HepG2 (cell line): Measurements from ENCODE around the gene RSPH1. TPM values are rescaled to one million over a fixed set of nuclear protein-coding genes. Genes with fewer than 3 reads are reported as not detected.

ENCODE experiments used
- ATAC-seq: fragments of 200-7000 bp; cut with Tn5 transposase; 3 replicates; pipeline ENCODE4 v1.9.1; 2020; ENCODE audit warnings: mild to moderate bottlenecking, moderate library complexity
- BruUV-seq: library from RNA; stranded (reverse); fragments of 400-500 nt; replicated peaks from 2 replicates; lab custom pipeline; 2021; lab: Mats Ljungman, UMichigan
- CTCF ChIA-PET: fragments of 300-600 bp; formaldehyde crosslinking; extraction: SDS; loops from one replicate; lab custom pipeline; 2021; ENCODE audit warnings: low total read pairs, inconsistent platforms, low intra/inter-chr PET ratio; lab: Yijun Ruan, JAX
- POLR2A ChIA-PET: fragments of 350-600 bp; sonication (Branson Sonifier 250); formaldehyde crosslinking; loops from one replicate; lab custom pipeline; 2020; ENCODE audit warnings: antibody characterized with exemption, inconsistent platforms; lab: Yijun Ruan, JAX
- DNase-seq: peaks from one replicate; pipeline ENCODE4 v3.0.0-alpha.2; 2015; ENCODE audit warnings: low spot score
- FAIRE-seq: peaks from 3 replicates; lab custom pipeline; 2011; peaks lifted over from hg19 to GRCh38; lab: Jason Lieb, UNC
- H2AFZ ChIP-seq: one replicate; pipeline ENCODE4 v1.6.1; 2011; ENCODE audit warnings: low read length, inconsistent platforms
- H3K27ac ChIP-seq: fragments of 300-600 bp; 3 replicates; pipeline ENCODE4 v1.8.0; 2011; ENCODE audit warnings: mixed run types, mild to moderate bottlenecking, mixed read lengths, low read length, inconsistent platforms; ENCODE audit not compliant: insufficient read depth; ENCODE audit errors: extremely low read length
- H3K27me3 ChIP-seq, 2 experiments: fragments of 200-600 bp in 1 of 2; 2 replicates in 1 of 2; 3 replicates in 1 of 2; pipeline versions ENCODE4 v1.6.0 to v1.8.0; 2011; ENCODE audit warnings: low read length in 2 of 2, mild to moderate bottlenecking in 2 of 2, moderate library complexity in 2 of 2, inconsistent platforms in 1 of 2; ENCODE audit not compliant: insufficient read depth in 2 of 2, control insufficient read depth in 1 of 2
- H3K36me3 ChIP-seq, 2 experiments: fragments of 200-600 bp in 1 of 2; replicated peaks in 1 of 2; 2 replicates in 1 of 2; 3 replicates in 1 of 2; pipeline versions ENCODE4 v1.5.1 to v1.8.0; 2011; ENCODE audit warnings: low read length in 2 of 2, inconsistent platforms in 1 of 2; ENCODE audit not compliant: insufficient read depth in 2 of 2, control insufficient read depth in 1 of 2
- H3K4me1 ChIP-seq: 2 replicates; pipeline ENCODE4 v1.5.1; 2012; ENCODE audit warnings: low read length, inconsistent platforms; ENCODE audit not compliant: insufficient read depth
- H3K4me2 ChIP-seq: 2 replicates; pipeline ENCODE4 v1.6.0; 2011; ENCODE audit warnings: low read depth, low read length, inconsistent platforms
- H3K4me3 ChIP-seq, 3 experiments: fragments of 200-600 bp in 1 of 3; sonication (generic), shearing (Covaris generic) in 1 of 3; replicated peaks in 1 of 3; 2 replicates each; pipeline ENCODE4 v1.5.1; 2011 to 2016; ENCODE audit warnings: low read length in 3 of 3, inconsistent platforms in 2 of 3, low read depth in 2 of 3, mild to moderate bottlenecking in 2 of 3, control low read depth in 1 of 3, mixed read lengths in 1 of 3; ENCODE audit not compliant: insufficient read depth in 1 of 3
- H3K79me2 ChIP-seq: one replicate; pipeline ENCODE4 v1.6.1; 2011; ENCODE audit warnings: low read length, inconsistent platforms; ENCODE audit not compliant: insufficient read depth
- H3K9ac ChIP-seq: 2 replicates; pipeline ENCODE4 v1.6.0; 2011; ENCODE audit warnings: mild to moderate bottlenecking, low read depth, low read length, inconsistent platforms; ENCODE audit not compliant: insufficient read depth
- H3K9me3 ChIP-seq: 2 replicates; pipeline ENCODE4 v1.5.1; 2012; ENCODE audit warnings: mild to moderate bottlenecking, low read length
- H4K20me1 ChIP-seq: 2 replicates; pipeline ENCODE4 v1.6.0; 2011; ENCODE audit warnings: inconsistent platforms, mild to moderate bottlenecking, low read length, moderate library complexity; ENCODE audit not compliant: insufficient read depth
- HNRNPH1 ChIP-seq: fragments of 200-400 bp; formaldehyde crosslinking; optimal IDR thresholded peaks from 2 replicates; pipeline ENCODE3; 2017; ENCODE audit warnings: mild to moderate bottlenecking, low read depth, low read length
- HOXA3 ChIP-seq: sonication (generic); formaldehyde crosslinking; IDR thresholded peaks from 2 replicates; pipeline ENCODE4 v1.5.0; 2020; ENCODE audit warnings: missing genetic modification reagents
- MXD4 ChIP-seq: IDR thresholded peaks from 2 replicates; pipeline ENCODE4 v1.6.1; 2016; ENCODE audit warnings: mild to moderate bottlenecking, missing biosample characterization, missing genetic modification reagents
- SIX1 ChIP-seq: sonication (generic); formaldehyde crosslinking; IDR thresholded peaks from 2 replicates; pipeline ENCODE4 v1.4.0; 2020; ENCODE audit warnings: missing genetic modification reagents, borderline replicate concordance
- SIX4 ChIP-seq: sonication (generic); formaldehyde crosslinking; IDR thresholded peaks from 2 replicates; pipeline ENCODE4 v1.4.0; 2020; ENCODE audit warnings: missing genetic modification reagents
- TOE1 ChIP-seq: sonication (generic); formaldehyde crosslinking; IDR thresholded peaks from 2 replicates; pipeline ENCODE4 v1.4.0; 2020; ENCODE audit warnings: mild to moderate bottlenecking, missing genetic modification reagents
- ZNF138 ChIP-seq: sonication (generic); formaldehyde crosslinking; IDR thresholded peaks from 2 replicates; pipeline ENCODE4 v1.5.0; 2020; ENCODE audit warnings: mild to moderate bottlenecking, low read depth, missing genetic modification reagents
- ZNF484 ChIP-seq: sonication (generic); formaldehyde crosslinking; IDR thresholded peaks from 2 replicates; pipeline ENCODE4 v1.5.1; 2020; ENCODE audit warnings: mild to moderate bottlenecking, low read depth, missing genetic modification reagents, borderline replicate concordance
- ZNF562 ChIP-seq: sonication (generic); formaldehyde crosslinking; IDR thresholded peaks from 2 replicates; pipeline ENCODE4 v1.8.0; 2022; ENCODE audit warnings: missing genetic modification reagents, borderline replicate concordance
- ZNF616 ChIP-seq: sonication (generic); formaldehyde crosslinking; IDR thresholded peaks from 2 replicates; pipeline ENCODE4 v1.5.0; 2020; ENCODE audit warnings: low read depth, mild to moderate bottlenecking, missing genetic modification reagents
- ZNF746 ChIP-seq: sonication (generic); formaldehyde crosslinking; IDR thresholded peaks from 2 replicates; pipeline ENCODE4 v1.8.0; 2022; ENCODE audit warnings: mild to moderate bottlenecking, missing genetic modification reagents
- ZNF816 ChIP-seq: sonication (generic); formaldehyde crosslinking; IDR thresholded peaks from 2 replicates; pipeline ENCODE4 v1.8.0; 2022; ENCODE audit warnings: missing genetic modification reagents, mild to moderate bottlenecking, borderline replicate concordance
- ZNF879 ChIP-seq: sonication (generic); formaldehyde crosslinking; IDR thresholded peaks from 2 replicates; pipeline ENCODE4 v1.8.1; 2023; ENCODE audit warnings: missing genetic modification reagents
- WGBS: methylation state at CpG from one replicate; pipeline ENCODE4 v1.1.6; 2017; ENCODE audit warnings: low lambda C conversion rate; 5-methylcytosine and 5-hydroxymethylcytosine counted together
- in situ Hi-C: cut with HindIII; loops from 2 replicates; pipeline ENCODE4 v1.10.0; 2017; ENCODE audit warnings: low pct_unique_long_range_greater_than_20kb; ENCODE audit not compliant: extremely low pct_ligation_motif_present
- intact Hi-C: fragments of 100-400 bp; cut with micrococcal nuclease; formaldehyde crosslinking; loops from one replicate; pipeline ENCODE4 v1.10.0; 2022; ENCODE audit not compliant: unreplicated experiment
- polyA plus RNA-seq, 8 experiments: library from polyadenylated mRNA; depleted of rRNA in 3 of 8; stranded (reverse) in 7 of 8; unstranded in 1 of 8; fragments of >200 nt; fragmentation: Illumina TruSeq in 4 of 8; extraction: Trizol in 4 of 8; gene quantifications; 2 replicates each; pipeline versions ENCODE4 v1.2.1 to v1.2.3, GENCODE V29; 2011 to 2016; ENCODE audit warnings: low read depth in 4 of 8, missing spikeins in 1 of 8, mixed read lengths in 1 of 8; ENCODE audit not compliant: insufficient read depth in 1 of 8
- total RNA-seq, 5 experiments: library from RNA; depleted of rRNA; stranded (reverse); fragments of >200 nt; fragmentation: Illumina TruSeq; extraction: Trizol; gene quantifications; 2 replicates each; pipeline ENCODE4 v1.2.3, GENCODE V29; 2016; ENCODE audit warnings: low read depth in 1 of 5
- TF ChIP-seq, protein P1 (sequence below): sonication (generic); formaldehyde crosslinking; IDR thresholded peaks from 2 replicates; pipeline ENCODE4 v1.5.0; 2020; ENCODE audit warnings: mild to moderate bottlenecking, missing genetic modification reagents
- TF ChIP-seq, protein P2 (sequence below): fragments of 450-650 bp; IDR thresholded peaks from 2 replicates; pipeline ENCODE4 v1.6.1; 2016
- TF ChIP-seq, protein P3 (sequence below): IDR thresholded peaks from 2 replicates; pipeline ENCODE4 v1.6.1; 2016; ENCODE audit warnings: low read depth

The RSPH1 gene
- total and polyA plus RNA-seq, 2 of the 13 experiments (the other 11 are each of a cell fraction or from before 2014, with no cell fraction given), result not detected

DNA sequence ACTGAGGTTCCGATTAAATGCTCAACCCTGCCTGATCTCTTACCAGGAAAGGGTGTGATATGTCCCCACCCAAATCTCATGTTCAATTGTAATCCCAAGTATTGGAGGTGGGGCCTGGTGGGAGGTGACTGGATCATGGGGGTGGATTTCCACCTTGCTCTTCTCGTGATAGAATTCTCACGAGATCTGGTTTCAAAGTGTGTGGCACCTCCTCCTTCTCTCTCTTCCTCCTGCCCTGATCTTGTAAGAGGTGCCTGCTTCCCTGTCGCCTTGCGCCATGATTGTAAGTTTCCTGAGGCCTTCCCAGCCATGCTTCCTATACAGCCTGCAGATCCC, 34.9 kb downstream of the RSPH1 start (continued):
- TF ChIP-seq HNRNPH1, result no peak
- no peak for TF ChIP-seq TOE1 (CRISPR knock-in tag)

DNA sequence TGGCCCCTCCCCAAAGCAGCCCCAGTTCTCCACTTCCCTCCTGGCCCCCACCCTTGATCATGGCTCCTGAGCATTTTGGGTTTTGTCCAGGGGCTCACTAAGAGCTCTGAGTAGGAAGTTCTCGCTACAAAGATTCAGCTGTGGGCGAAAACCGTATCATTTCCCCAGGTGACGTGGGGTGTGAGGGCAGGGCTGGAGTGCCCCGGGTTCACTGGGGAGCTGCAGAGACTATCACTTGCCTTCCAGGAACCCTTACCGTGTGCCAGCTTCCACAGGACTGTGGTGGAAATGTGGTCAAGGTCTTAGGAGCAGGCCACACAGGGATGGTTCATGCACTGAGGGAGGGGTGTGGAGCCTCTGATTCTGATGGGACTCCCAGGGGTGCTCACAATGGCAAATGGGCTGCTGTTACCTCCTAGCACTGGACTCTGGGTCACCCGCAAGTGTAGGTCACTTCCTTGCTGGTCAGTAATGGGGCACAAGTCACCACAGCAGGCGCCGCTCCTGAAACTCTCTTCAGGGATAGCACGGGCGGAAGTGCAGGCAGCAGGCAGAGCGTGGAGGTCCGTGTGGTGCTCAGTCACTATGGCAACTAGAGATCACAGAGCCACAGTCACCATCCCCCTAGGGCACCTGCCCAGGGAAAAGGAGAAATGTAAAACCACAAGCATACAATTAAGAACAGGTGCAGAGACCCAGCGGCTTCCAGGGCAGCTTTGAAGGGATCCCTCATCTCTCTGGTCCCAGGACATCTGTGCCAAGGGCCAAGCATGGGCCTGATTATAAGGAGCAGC, 35.4 kb downstream of the RSPH1 start:
- no peaks in the 10 kb centered on the region for H3K36me3 ChIP-seq
- H2AFZ ChIP-seq, result no peak overlapping the region
- CTCF ChIA-PET, result no interaction called here
- FAIRE-seq, result no peak
- H3K4me3 ChIP-seq, result no peak overlapping the region
- DNase-seq, result no peak
- peaks cover 0 to 1% of the 10 kb centered on the region in 2 experiments; a peak in 1 of 5 replicates for H3K27me3 ChIP-seq
- H3K4me1 ChIP-seq, result peaks cover 6% of the 10 kb centered on the region
- no peak overlapping the region for H3K27ac ChIP-seq
- POLR2A ChIA-PET, result no interaction called here
- BruUV-seq, result no TSS peak
- no peak for ATAC-seq
- no peaks in the 10 kb centered on the region for H3K79me2 ChIP-seq
- H3K9ac ChIP-seq, result no peak overlapping the region
- intact Hi-C loops (no loop called here), in situ Hi-C loops (no loop called here)
- 43% methylated on average over 10 of the region's 14 CpGs for WGBS
- no peak overlapping the region for H3K4me2 ChIP-seq
- H3K9me3 ChIP-seq, result no peaks in the 10 kb centered on the region
- H4K20me1 ChIP-seq, result no peaks in the 10 kb centered on the region
- TF ChIP-seq SIX1 (no peak), ZNF562 (CRISPR knock-in tag) (no peak), ZNF616 (no peak), ZNF816 (CRISPR knock-in tag) (no peak), ZNF484 (CRISPR knock-in tag) (no peak), HOXA3 (CRISPR knock-in tag) (no peak), ZNF879 (CRISPR knock-in tag) (no peak), MXD4 (CRISPR knock-in tag) (no peak), ZNF138 (CRISPR knock-in tag) (no peak), SIX4 (CRISPR knock-in tag) (no peak), ZNF746 (CRISPR knock-in tag) (no peak)
- TF ChIP-seq, protein P1, sequence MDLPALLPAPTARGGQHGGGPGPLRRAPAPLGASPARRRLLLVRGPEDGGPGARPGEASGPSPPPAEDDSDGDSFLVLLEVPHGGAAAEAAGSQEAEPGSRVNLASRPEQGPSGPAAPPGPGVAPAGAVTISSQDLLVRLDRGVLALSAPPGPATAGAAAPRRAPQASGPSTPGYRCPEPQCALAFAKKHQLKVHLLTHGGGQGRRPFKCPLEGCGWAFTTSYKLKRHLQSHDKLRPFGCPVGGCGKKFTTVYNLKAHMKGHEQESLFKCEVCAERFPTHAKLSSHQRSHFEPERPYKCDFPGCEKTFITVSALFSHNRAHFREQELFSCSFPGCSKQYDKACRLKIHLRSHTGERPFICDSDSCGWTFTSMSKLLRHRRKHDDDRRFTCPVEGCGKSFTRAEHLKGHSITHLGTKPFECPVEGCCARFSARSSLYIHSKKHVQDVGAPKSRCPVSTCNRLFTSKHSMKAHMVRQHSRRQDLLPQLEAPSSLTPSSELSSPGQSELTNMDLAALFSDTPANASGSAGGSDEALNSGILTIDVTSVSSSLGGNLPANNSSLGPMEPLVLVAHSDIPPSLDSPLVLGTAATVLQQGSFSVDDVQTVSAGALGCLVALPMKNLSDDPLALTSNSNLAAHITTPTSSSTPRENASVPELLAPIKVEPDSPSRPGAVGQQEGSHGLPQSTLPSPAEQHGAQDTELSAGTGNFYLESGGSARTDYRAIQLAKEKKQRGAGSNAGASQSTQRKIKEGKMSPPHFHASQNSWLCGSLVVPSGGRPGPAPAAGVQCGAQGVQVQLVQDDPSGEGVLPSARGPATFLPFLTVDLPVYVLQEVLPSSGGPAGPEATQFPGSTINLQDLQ (CRISPR knock-in tag), result no peak
- TF ChIP-seq, protein P2, sequence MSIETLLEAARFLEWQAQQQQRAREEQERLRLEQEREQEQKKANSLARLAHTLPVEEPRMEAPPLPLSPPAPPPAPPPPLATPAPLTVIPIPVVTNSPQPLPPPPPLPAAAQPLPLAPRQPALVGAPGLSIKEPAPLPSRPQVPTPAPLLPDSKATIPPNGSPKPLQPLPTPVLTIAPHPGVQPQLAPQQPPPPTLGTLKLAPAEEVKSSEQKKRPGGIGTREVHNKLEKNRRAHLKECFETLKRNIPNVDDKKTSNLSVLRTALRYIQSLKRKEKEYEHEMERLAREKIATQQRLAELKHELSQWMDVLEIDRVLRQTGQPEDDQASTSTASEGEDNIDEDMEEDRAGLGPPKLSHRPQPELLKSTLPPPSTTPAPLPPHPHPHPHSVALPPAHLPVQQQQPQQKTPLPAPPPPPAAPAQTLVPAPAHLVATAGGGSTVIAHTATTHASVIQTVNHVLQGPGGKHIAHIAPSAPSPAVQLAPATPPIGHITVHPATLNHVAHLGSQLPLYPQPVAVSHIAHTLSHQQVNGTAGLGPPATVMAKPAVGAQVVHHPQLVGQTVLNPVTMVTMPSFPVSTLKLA, result no peak
- TF ChIP-seq, protein P3, sequence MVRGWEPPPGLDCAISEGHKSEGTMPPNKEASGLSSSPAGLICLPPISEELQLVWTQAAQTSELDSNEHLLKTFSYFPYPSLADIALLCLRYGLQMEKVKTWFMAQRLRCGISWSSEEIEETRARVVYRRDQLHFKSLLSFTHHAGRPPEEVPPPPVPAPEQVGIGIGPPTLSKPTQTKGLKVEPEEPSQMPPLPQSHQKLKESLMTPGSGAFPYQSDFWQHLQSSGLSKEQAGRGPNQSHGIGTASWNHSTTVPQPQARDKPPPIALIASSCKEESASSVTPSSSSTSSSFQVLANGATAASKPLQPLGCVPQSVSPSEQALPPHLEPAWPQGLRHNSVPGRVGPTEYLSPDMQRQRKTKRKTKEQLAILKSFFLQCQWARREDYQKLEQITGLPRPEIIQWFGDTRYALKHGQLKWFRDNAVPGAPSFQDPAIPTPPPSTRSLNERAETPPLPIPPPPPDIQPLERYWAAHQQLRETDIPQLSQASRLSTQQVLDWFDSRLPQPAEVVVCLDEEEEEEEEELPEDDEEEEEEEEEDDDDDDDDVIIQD (CRISPR knock-in tag), result no peak
